GM12878 (cell line): ENCODE data around the gene PITPNM3. TPM values are rescaled to one million over a fixed set of nuclear protein-coding genes. Genes with fewer than 3 reads are reported as not detected.

ENCODE experiments used
- ATAC-seq: fragments of 200-7000 bp; cut with Tn5 transposase; 3 replicates; pipeline ENCODE4 v1.9.1; 2020; ENCODE audit warnings: mild to moderate bottlenecking, moderate library complexity
- BruUV-seq: library from RNA; stranded (reverse); fragments of 400-500 nt; replicated peaks from 2 replicates; lab custom pipeline; 2021; lab: Mats Ljungman, UMichigan
- CTCF ChIA-PET: fragments of 300-600 bp; sonication (Branson Sonifier 250); formaldehyde crosslinking; extraction: SDS; loops from one replicate; lab custom pipeline; 2021; ENCODE audit warnings: inconsistent platforms; lab: Yijun Ruan, JAX
- POLR2A ChIA-PET: fragments of 350-600 bp; formaldehyde crosslinking; extraction: SDS; loops from one replicate; lab custom pipeline; 2021; ENCODE audit warnings: inconsistent platforms; lab: Charles Lee
- RAD21 ChIA-PET: fragments of 300-600 bp; sonication (Branson Sonifier 250); formaldehyde crosslinking; loops from one replicate; lab custom pipeline; 2023; ENCODE audit warnings: antibody characterized with exemption; ENCODE audit not compliant: unreplicated experiment; lab: Charles Lee
- SMC1A ChIA-PET: fragments of 300-600 bp; sonication (Branson Sonifier 250); formaldehyde crosslinking; loops from one replicate; lab custom pipeline; 2023; ENCODE audit not compliant: unreplicated experiment, uncharacterized antibody; lab: Charles Lee
- DNase-seq: peaks from one replicate; pipeline ENCODE4 v3.0.0-alpha.2; 2011; ENCODE audit warnings: low read depth, low spot score
- FAIRE-seq: peaks from 3 replicates; lab custom pipeline; 2011; peaks lifted over from hg19 to GRCh38; lab: Jason Lieb, UNC
- H2AFZ ChIP-seq: 2 replicates; pipeline ENCODE4 v1.6.0; 2011; ENCODE audit warnings: low read depth, low read length, control low read depth; ENCODE audit not compliant: control insufficient read depth
- H3K27ac ChIP-seq: 2 replicates; pipeline ENCODE4 v1.5.1; 2011; ENCODE audit warnings: control low read depth; ENCODE audit not compliant: control insufficient read depth, insufficient read depth
- H3K27me3 ChIP-seq, 2 experiments: replicated peaks in 1 of 2; 2 replicates each; pipeline versions ENCODE4 v1.6.0 to v1.6.1; 2011; ENCODE audit warnings: low read length in 1 of 2; ENCODE audit not compliant: control insufficient read depth in 2 of 2, insufficient read depth in 2 of 2
- H3K36me3 ChIP-seq, 2 experiments: 2 replicates each; pipeline ENCODE4 v1.5.1; 2011; ENCODE audit warnings: low read length in 1 of 2; ENCODE audit not compliant: control insufficient read depth in 2 of 2, insufficient read depth in 2 of 2
- H3K4me1 ChIP-seq: 2 replicates; pipeline ENCODE4 v1.6.1; 2011; ENCODE audit warnings: mild to moderate bottlenecking, low read length, moderate library complexity, mixed read lengths; ENCODE audit not compliant: control insufficient read depth, insufficient read depth
- H3K4me2 ChIP-seq: 2 replicates; pipeline ENCODE4 v1.6.0; 2011; ENCODE audit warnings: control low read depth; ENCODE audit not compliant: control insufficient read depth, insufficient read depth
- H3K4me3 ChIP-seq: fragments of 200-600 bp; sonication (generic); 2 replicates; pipeline ENCODE4 v1.5.1; 2016
- H3K79me2 ChIP-seq: 2 replicates; pipeline ENCODE4 v1.6.0; 2011; ENCODE audit warnings: low read length; ENCODE audit not compliant: control insufficient read depth, insufficient read depth
- H3K9ac ChIP-seq: 2 replicates; pipeline ENCODE4 v1.8.0; 2011; ENCODE audit warnings: low read length, control low read depth, mixed read lengths; ENCODE audit not compliant: control insufficient read depth, insufficient read depth
- H3K9me3 ChIP-seq: replicated peaks from 3 replicates; pipeline ENCODE4 v1.5.1; 2011; ENCODE audit warnings: mild to moderate bottlenecking, low read length; ENCODE audit not compliant: control insufficient read depth, insufficient read depth
- H4K20me1 ChIP-seq: 2 replicates; pipeline ENCODE4 v1.6.0; 2011; ENCODE audit not compliant: control insufficient read depth, insufficient read depth
- CEBPB ChIP-seq, 2 experiments: fragments of 150-350 bp in 1 of 2; IDR thresholded peaks; 2 replicates each; pipeline ENCODE4 v1.6.1; 2012 to 2014; ENCODE audit warnings: low read depth in 2 of 2, low read length in 2 of 2, borderline replicate concordance in 1 of 2, inconsistent platforms in 1 of 2
- CHD1 ChIP-seq: IDR thresholded peaks from 2 replicates; pipeline ENCODE4 v1.6.1; 2012; ENCODE audit warnings: low read depth, low read length, improper control_type of control experiment
- DPF2 ChIP-seq: fragments of 450-650 bp; IDR thresholded peaks from 2 replicates; pipeline ENCODE4 v1.6.1; 2017; ENCODE audit warnings: mild to moderate bottlenecking
- HDGF ChIP-seq: fragments of 450-650 bp; IDR thresholded peaks from 2 replicates; pipeline ENCODE4 v1.6.1; 2016; ENCODE audit warnings: antibody characterized with exemption
- IRF3 ChIP-seq: fragments of 450-650 bp; IDR thresholded peaks from 2 replicates; pipeline ENCODE4 v1.6.1; 2014; ENCODE audit warnings: mild to moderate bottlenecking
- JUND ChIP-seq: IDR thresholded peaks from 2 replicates; pipeline ENCODE4 v1.6.1; 2012; ENCODE audit warnings: low read depth, mild to moderate bottlenecking, low read length, improper control_type of control experiment, moderate library complexity
- KDM1A ChIP-seq: fragments of 200-600 bp; sonication (generic); IDR thresholded peaks from 2 replicates; pipeline ENCODE4 v1.6.1; 2016; ENCODE audit warnings: borderline replicate concordance
- MEF2B ChIP-seq: fragments of 450-650 bp; IDR thresholded peaks from 2 replicates; pipeline ENCODE4 v1.6.1; 2018; ENCODE audit warnings: mild to moderate bottlenecking, moderate library complexity; ENCODE audit not compliant: partially characterized antibody, poor library complexity, severe bottlenecking
- MYB ChIP-seq: fragments of 150-350 bp; IDR thresholded peaks from 2 replicates; pipeline ENCODE4 v1.6.1; 2014; ENCODE audit warnings: mild to moderate bottlenecking, low read depth, low read length, borderline replicate concordance
- PBX3 ChIP-seq: IDR thresholded peaks from 2 replicates; pipeline ENCODE4 v1.6.1; 2011; ENCODE audit warnings: mild to moderate bottlenecking, low read depth, low read length, moderate library complexity; ENCODE audit not compliant: insufficient replicate concordance
- RCOR1 ChIP-seq: conservative IDR thresholded peaks from 2 replicates; pipeline ENCODE4 v1.6.1; 2012; ENCODE audit warnings: low read depth, low read length, improper control_type of control experiment
- SIN3A ChIP-seq: IDR thresholded peaks from 2 replicates; pipeline ENCODE4 v1.6.1; 2012; ENCODE audit warnings: low read depth, low read length, improper control_type of control experiment
- SMAD1 ChIP-seq: fragments of 450-650 bp; IDR thresholded peaks from 2 replicates; pipeline ENCODE4 v1.6.1; 2018; ENCODE audit warnings: mild to moderate bottlenecking, low read depth; ENCODE audit not compliant: partially characterized antibody
- SMC3 ChIP-seq: IDR thresholded peaks from 2 replicates; pipeline ENCODE4 v1.6.1; 2011; ENCODE audit warnings: low read length, improper control_type of control experiment, borderline replicate concordance
- SREBF1 ChIP-seq: IDR thresholded peaks from 2 replicates; pipeline ENCODE4 v1.6.1; 2012; ENCODE audit warnings: mild to moderate bottlenecking, low read length
- SUZ12 ChIP-seq: fragments of 200-600 bp; sonication (generic); IDR thresholded peaks from one replicate; pipeline ENCODE4 v1.6.1; 2018; ENCODE audit warnings: antibody characterized with exemption, mild to moderate bottlenecking; ENCODE audit not compliant: unreplicated experiment
- TARDBP ChIP-seq: IDR thresholded peaks from 2 replicates; pipeline ENCODE4 v1.6.1; 2016; ENCODE audit warnings: borderline replicate concordance
- YY1 ChIP-seq: IDR thresholded peaks from 2 replicates; pipeline ENCODE4 v1.6.1; 2011; ENCODE audit warnings: low read depth, mild to moderate bottlenecking, low read length
- ZBTB40 ChIP-seq: fragments of 450-650 bp; IDR thresholded peaks from 2 replicates; pipeline ENCODE4 v1.6.1; 2016; ENCODE audit warnings: mild to moderate bottlenecking, moderate library complexity, borderline replicate concordance
- WGBS: methylation state at CpG from one replicate; pipeline ENCODE4 v1.1.6; 2016; ENCODE audit warnings: low lambda C conversion rate; ENCODE audit not compliant: insufficient replicate concordance, insufficient coverage; ENCODE audit errors: missing lambda C conversion rate; 5-methylcytosine and 5-hydroxymethylcytosine counted together
- in situ Hi-C: fragments of 300-500 bp; cut with MboI; formaldehyde crosslinking; loops from 9 replicates; pipeline ENCODE4 v1.14.3; 2018; ENCODE audit warnings: mixed read lengths
- intact Hi-C: fragments of 100-400 bp; cut with micrococcal nuclease; formaldehyde crosslinking; loops from one replicate; pipeline ENCODE4 v1.14.2; 2022; ENCODE audit not compliant: unreplicated experiment
- polyA plus RNA-seq, 11 experiments: library from polyadenylated mRNA; depleted of rRNA in 4 of 11; unstranded in 6 of 11; stranded (reverse) in 5 of 11; fragments of >200 nt; fragmentation: Nextera tagmentation in 4 of 11; fragmentation: Illumina TruSeq in 1 of 11; extraction: Ambion mirVana in 4 of 11; extraction: Trizol in 1 of 11; gene quantifications; 1 replicate in 1 of 11; 2 replicates in 10 of 11; pipeline versions ENCODE4 v1.2.1 to v1.2.3, GENCODE V29; 2011 to 2016; ENCODE audit warnings: inconsistent platforms in 2 of 11, missing spikeins in 2 of 11, low read depth in 1 of 11
- total RNA-seq, 4 experiments: library from RNA; depleted of rRNA in 3 of 4; stranded (reverse); fragments of >200 nt in 3 of 4; fragmentation: Illumina TruSeq in 1 of 4; extraction: Trizol in 1 of 4; gene quantifications; 2 replicates each; pipeline versions ENCODE4 v1.2.1 to v1.2.3, GENCODE V29; 2013 to 2021

PITPNM3 gene
- total and polyA plus RNA-seq, 10 of the 15 experiments (the other 5 are each of a cell fraction or from before 2014, with no cell fraction given) = 0.02 to 0.49 (median 0.19) TPM; not detected in 1

- TF ChIP-seq SMAD1 (no peak), MEF2B (no peak), KDM1A (no peak), SMC3 (no peak), MYB (no peak), RCOR1 (no peak), PBX3 (no peak), SUZ12 (no peak), CHD1 (no peak), DPF2 (no peak), SREBF1 (no peak), JUND (no peak)
These were observed 31.8 kb upstream of the PITPNM3 start (continued) for GRCh38 chr17:6588165-6588564.

GRCh38 chr17:6587310-6587709, 31.0 kb upstream of the PITPNM3 start:
- H4K20me1 ChIP-seq = no peaks in the 10 kb centered on the region
- no peak overlapping the region for H3K27ac ChIP-seq
- DNase-seq (no peak), ATAC-seq (no peak), FAIRE-seq (no peak)
- ChIA-PET SMC1A (no interaction called here), POLR2A (interaction anchor here (0.9 kb wide), 1 partner anchor 52 kb away, joined by 3 read pairs; no protein-coding TSS in a partner anchor), CTCF (interaction anchor here (0.7 to 1.6 kb wide), 2 partner anchors 14 to 21 kb away, joined by 3 read pairs; no protein-coding TSS in a partner anchor), RAD21 (no interaction called here)
- no peak overlapping the region for H3K9ac ChIP-seq
- H3K9me3 ChIP-seq = peaks cover 1% of the 10 kb centered on the region; the same call in 2 of the 3 replicates
- TSS peak; percentile 20 for BruUV-seq
- H2AFZ ChIP-seq = no peak overlapping the region
- intact Hi-C loops (no loop called here), in situ Hi-C loops (no loop called here)
- no peaks in the 10 kb centered on the region for H3K4me1 ChIP-seq
- H3K4me2 ChIP-seq = no peak overlapping the region
- H3K27me3 ChIP-seq = no peaks in the 10 kb centered on the region
- 99% methylated on average over 4 of the region's 4 CpGs for WGBS
- H3K79me2 ChIP-seq = no peaks in the 10 kb centered on the region
- no peak overlapping the region for H3K4me3 ChIP-seq
- H3K36me3 ChIP-seq = peaks cover 2 to 33% of the 10 kb centered on the region in 2 experiments; a peak in 3 of 4 replicates
- TF ChIP-seq IRF3 (no peak), TARDBP (no peak), HDGF (no peak), ZBTB40 (no peak), MEF2B (no peak), SMAD1 (no peak), RCOR1 (no peak), YY1 (no peak), SIN3A (no peak), CEBPB (IDR thresholded peaks at IDR 0.05; ENCODE audit: borderline replicate concordance in 1 of 2, low read depth in 2 of 2, low read length in 2 of 2) (no peak)
